Thymus (tissue), 11 donors: Measurements from ENCODE around the gene FERMT2. TPM values are rescaled to one million over a fixed set of nuclear protein-coding genes. Genes with fewer than 3 reads are reported as not detected.

ENCODE experiments used
- DNase-seq, 9 donors: peaks; one replicate each; pipeline ENCODE4 v3.0.0-alpha.2; 2013; ENCODE audit warnings: low spot score in 9 of 9, low read depth in 6 of 9, missing footprints in 1 of 9
- H3K27ac ChIP-seq, 2 donors: one replicate each; pipeline ENCODE4 v1.5.1; 2013; ENCODE audit warnings: control low read depth in 1 of 2, low read depth in 1 of 2, low read length in 1 of 2, mild to moderate bottlenecking in 1 of 2, moderate library complexity in 1 of 2
- H3K27me3 ChIP-seq, 2 donors: one replicate each; pipeline ENCODE4 v1.5.1; 2013; ENCODE audit warnings: low read length in 1 of 2; ENCODE audit not compliant: control insufficient read depth in 2 of 2, insufficient read depth in 1 of 2
- H3K36me3 ChIP-seq, 2 donors: one replicate each; pipeline ENCODE4 v1.5.1; 2013; ENCODE audit warnings: low read length in 1 of 2, mild to moderate bottlenecking in 1 of 2, moderate library complexity in 1 of 2; ENCODE audit not compliant: control insufficient read depth in 2 of 2, insufficient read depth in 2 of 2
- H3K4me1 ChIP-seq, 2 donors: one replicate each; pipeline ENCODE4 v1.5.1; 2013; ENCODE audit warnings: low read length in 2 of 2; ENCODE audit not compliant: control insufficient read depth in 2 of 2, insufficient read depth in 2 of 2
- H3K4me3 ChIP-seq, 2 donors: one replicate each; pipeline ENCODE4 v1.5.1; 2013; ENCODE audit warnings: low read length in 2 of 2, control low read depth in 1 of 2, mild to moderate bottlenecking in 1 of 2
- H3K9me3 ChIP-seq, 2 donors: one replicate each; pipeline ENCODE4 v1.5.1; 2013; ENCODE audit warnings: low read length in 1 of 2, mild to moderate bottlenecking in 1 of 2; ENCODE audit not compliant: control insufficient read depth in 2 of 2, insufficient read depth in 1 of 2
- WGBS: extraction: QIAGEN DNeasy Blood & Tissue Kit; methylation state at CpG from one replicate; pipeline ENCODE4 v1.1.7; 2013; 5-methylcytosine and 5-hydroxymethylcytosine counted together
- polyA plus RNA-seq: library from polyadenylated mRNA; stranded (reverse); fragments of 200-250 nt; gene quantifications from one replicate; pipeline ENCODE4 v1.2.3, GENCODE V29; 2013
- total RNA-seq: library from RNA; stranded (reverse); fragments of 120-200 nt; gene quantifications from one replicate; pipeline ENCODE4 v1.2.4, GENCODE V29; 2013
- donor health status: healthy.

Gene FERMT2
- total and polyA plus RNA-seq, 2 donors: 10.8 to 21.2 TPM

DNA sequence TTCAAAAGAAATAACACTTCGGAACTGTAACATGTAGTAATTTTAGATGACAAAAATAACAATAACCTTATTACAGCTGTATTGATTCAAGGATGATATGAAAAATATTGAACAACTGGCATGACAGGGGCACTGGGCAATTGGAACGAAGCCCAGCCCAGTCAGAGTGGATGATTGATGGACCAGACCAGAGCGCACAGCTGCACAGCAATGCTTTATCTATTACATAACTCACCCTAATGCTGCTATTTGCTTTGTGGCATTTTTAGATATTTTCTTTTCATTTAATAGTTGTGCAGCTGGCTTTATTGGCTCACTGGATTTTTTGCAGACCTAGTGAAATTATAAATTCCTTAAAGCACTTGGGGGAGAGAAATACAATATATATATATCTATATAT lies 26.9 kb upstream of the FERMT2 start:
- no peak overlapping the region for H3K4me3 ChIP-seq
- H3K36me3 ChIP-seq: no peaks in the 10 kb centered on the region
- no peak overlapping the region for H3K27ac ChIP-seq
- no peak for DNase-seq
- WGBS: 91% methylated on average over 3 of the region's 3 CpGs
- H3K9me3 ChIP-seq: no peaks in the 10 kb centered on the region
- H3K27me3 ChIP-seq: no peaks in the 10 kb centered on the region
- no peaks in the 10 kb centered on the region for H3K4me1 ChIP-seq

DNA sequence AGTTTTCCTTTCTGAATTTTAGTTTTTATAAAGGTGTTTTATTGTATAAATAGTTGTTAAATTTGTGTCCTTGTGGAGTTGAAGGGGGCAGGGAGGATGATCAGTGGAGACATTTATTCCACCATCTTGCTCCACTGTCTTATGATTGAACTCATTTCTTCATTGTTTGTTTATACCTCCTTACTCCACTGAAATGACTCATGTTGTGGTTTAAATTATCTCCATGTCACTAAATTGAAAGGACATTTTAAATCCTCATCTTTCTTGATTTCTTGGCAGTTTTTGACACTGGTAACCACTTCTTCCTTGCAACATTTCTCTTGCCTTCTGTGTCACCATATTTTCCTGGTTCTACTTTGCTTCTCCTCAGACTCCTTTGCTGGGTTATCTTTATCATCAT lies 23.6 kb upstream of the FERMT2 start:
- no peaks in the 10 kb centered on the region for H3K9me3 ChIP-seq
- H3K27me3 ChIP-seq: no peaks in the 10 kb centered on the region
- no peaks in the 10 kb centered on the region for H3K4me1 ChIP-seq
- H3K4me3 ChIP-seq: no peak overlapping the region
- no peak for DNase-seq
- H3K36me3 ChIP-seq: no peaks in the 10 kb centered on the region
- H3K27ac ChIP-seq: no peak overlapping the region

DNA sequence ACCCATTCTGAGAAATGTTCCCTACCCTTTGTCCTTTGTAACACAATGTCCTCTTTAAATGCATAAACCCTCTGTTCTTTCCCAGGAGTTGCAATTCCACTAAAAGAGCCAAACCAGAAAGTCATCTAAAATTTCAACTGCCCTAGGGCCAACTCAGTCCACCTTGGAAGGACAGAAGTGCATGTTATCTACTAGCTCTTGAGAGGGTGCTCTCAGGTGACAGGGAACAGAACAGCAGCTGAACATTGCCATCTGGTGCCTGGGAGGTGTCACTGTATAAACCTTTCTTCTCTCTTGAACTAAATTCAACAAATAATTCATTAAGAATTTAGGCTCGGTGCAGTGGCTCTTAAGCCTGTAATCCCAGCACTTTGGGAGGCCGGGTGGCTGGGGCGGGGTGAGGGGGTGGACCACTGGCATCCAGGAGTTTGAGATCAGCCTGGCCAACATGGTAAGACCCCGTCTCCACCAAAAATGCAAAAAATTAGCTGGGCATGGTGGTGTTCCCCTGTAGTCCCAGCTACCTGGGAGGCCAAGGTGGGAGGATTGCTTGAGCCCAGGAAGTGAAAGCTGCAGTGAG lies 10.3 kb upstream of the FERMT2 start:
- no peak overlapping the region for H3K27ac ChIP-seq
- peaks cover 0 to 2% of the 10 kb centered on the region in 2 donors for H3K4me1 ChIP-seq
- H3K9me3 ChIP-seq: no peaks in the 10 kb centered on the region
- WGBS: 88% methylated on average over 4 of the region's 4 CpGs
- H3K4me3 ChIP-seq: no peak overlapping the region
- H3K36me3 ChIP-seq: no peaks in the 10 kb centered on the region
- no peaks in the 10 kb centered on the region for H3K27me3 ChIP-seq
- peak in 7 of 9 donors; percentile 34 to 73 (median 48) for DNase-seq

DNA sequence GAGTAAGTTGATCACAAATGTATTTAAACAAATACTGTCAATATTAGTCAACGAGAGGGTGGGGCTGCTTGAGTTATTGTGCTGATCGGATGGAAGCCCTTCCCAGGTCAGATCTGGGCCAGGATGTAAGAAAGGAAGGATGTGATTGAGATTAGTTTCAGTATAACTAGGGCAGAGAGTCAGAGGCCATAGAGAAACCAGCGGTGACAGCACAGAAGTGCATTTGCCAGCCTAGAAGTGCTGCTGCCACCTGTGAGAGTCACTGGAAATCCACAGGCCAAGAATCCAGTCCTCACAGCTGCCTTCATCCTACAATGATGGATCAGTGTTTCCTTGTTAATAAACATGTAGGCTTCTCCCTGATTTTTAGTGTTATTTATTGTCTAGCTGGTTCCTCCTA lies 9.8 kb upstream of the FERMT2 start:
- no peaks in the 10 kb centered on the region for H3K27me3 ChIP-seq
- DNase-seq: peak in 1 of 9 donors; percentile 2
- WGBS: 93% methylated on average over 3 of the region's 3 CpGs
- no peaks in the 10 kb centered on the region for H3K36me3 ChIP-seq
- peaks cover 0 to 2% of the 10 kb centered on the region in 2 donors for H3K4me1 ChIP-seq
- H3K9me3 ChIP-seq: no peaks in the 10 kb centered on the region
- no peak overlapping the region for H3K27ac ChIP-seq
- no peak overlapping the region for H3K4me3 ChIP-seq

DNA sequence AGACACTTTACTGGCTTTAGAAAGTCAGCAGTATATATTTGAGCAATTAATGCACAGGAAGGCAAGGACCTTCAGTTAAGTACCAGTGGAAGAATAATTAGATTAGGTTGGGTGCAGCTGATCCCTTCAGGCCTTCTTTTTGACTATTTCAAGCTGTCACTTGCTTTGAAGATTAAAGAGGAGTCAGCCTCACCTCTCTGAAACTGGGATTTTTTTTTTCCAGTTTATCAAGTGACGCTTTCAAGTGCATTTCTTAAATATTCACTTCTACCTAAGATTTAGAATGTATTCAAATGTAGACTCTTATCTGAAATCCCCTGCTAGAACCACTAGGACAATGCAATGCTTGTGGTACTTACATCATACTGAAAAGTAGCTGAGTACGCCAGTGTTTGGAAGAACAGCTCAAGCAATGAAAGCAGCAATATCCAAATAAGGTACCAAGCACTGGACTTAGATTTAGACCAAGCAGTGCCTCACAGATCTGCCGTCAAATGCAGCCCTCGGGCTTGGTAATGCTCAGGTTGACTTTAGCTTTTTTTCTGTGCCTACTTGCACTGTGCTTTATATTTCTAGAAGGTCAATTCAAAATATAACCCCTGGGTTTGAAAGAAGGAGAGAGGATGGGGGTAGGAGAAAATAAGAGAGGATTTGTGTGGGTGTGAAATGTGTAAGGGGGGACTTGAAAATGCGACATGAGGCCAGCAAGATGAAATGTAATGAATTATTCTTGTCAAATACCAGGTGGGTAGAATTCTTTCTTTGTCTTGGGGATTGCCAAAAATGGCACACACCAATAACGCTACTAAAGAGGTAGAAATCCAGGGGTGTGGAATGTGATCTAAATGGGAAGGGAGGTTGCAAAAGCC lies 3.7 kb upstream of the FERMT2 start:
- Histone ChIP-seq H3K27ac (no peak overlapping the region), H3K4me3 (no peak overlapping the region), H3K9me3 (no peaks in the 10 kb centered on the region), H3K36me3 (no peaks in the 10 kb centered on the region), H3K27me3 (peaks cover 40 to 41% of the 10 kb centered on the region in 2 donors), H3K4me1 (peaks cover 5 to 12% of the 10 kb centered on the region in 2 donors)
- DNase-seq: no peak
- WGBS: 95% methylated on average over 6 of the region's 6 CpGs

DNA sequence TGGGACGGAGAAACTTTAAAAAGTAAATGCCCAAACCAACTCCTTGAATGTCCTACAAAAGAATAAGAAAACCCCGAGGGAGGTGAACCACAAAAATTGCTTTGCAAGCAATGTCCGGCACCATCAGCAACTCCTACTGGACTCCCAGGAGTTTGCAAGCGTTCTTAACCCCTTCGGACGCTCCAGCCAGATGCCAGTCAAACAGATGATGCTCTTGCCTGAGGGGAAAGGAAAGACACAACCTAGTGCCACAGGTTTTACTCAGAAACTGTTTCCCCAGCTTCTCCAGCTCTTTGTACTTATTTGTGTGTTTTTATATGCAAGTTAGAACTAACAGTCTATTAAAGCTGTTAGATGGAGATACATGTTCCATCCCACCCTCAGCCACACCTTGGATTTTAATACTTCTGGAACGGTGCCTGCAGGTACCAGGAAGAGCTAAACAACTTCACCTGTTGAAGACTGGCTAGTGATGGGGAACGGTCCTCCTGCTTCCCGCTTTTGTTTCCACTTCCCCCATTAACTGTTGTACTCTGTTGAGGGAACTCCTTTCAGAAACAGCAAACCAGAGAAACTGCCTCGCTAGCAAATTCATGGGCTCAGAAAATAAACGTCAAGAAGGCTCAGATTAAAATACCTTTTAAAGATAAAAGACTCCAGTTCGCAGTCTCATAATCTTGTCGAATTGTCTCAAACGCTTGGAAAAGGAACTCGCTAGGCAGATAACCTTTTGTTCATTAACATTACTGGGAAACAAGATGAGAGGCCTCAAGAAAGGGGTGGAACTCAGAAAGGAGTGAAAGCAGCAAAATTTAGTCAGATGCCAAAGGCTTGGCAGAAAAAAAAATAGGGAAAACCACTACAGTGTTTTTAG lies 1.1 kb upstream of the FERMT2 start:
- no peaks in the 10 kb centered on the region for H3K36me3 ChIP-seq
- peak overlapping the region; percentile 70 for H3K27ac ChIP-seq
- H3K27me3 ChIP-seq: peaks cover 51 to 65% of the 10 kb centered on the region in 2 donors
- H3K9me3 ChIP-seq: no peaks in the 10 kb centered on the region
- H3K4me1 ChIP-seq: peaks cover 5 to 12% of the 10 kb centered on the region in 2 donors
- DNase-seq: peak in 2 of 9 donors; percentile 9 to 26
- 9% methylated on average over 15 of the region's 15 CpGs for WGBS
- peak overlapping the region; percentile 47 to 69 for H3K4me3 ChIP-seq

DNA sequence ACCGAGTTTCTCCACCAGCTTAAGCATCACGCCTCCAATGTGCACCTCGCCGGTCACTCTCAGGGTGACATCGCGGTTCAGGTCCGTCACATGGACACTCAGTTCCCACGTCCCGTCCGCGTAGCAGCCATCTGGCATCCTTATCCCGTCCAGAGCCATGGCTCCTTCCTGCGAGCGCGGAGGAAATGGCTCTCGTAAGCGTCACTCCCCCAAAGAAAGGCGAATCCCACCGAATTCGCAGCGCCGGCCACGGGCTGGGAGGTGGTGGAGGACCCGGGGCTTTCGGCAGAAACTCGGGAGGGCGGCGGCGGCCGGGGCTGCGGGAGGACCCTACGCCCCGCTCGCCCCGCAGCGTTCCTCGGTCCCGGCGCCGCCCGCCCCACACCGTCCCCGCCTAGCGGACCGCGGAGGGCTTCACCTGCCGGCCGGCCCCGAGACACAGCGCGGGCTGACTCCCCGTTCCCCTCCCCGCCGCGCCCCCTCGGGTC lies 396 bp downstream of the FERMT2 start:
- H3K9me3 ChIP-seq: no peaks in the 10 kb centered on the region
- H3K27ac ChIP-seq: peak overlapping the region; percentile 78 to 80
- WGBS: under 1% methylated on average over 56 of the region's 56 CpGs
- H3K36me3 ChIP-seq: no peaks in the 10 kb centered on the region
- peaks cover 51 to 65% of the 10 kb centered on the region in 2 donors for H3K27me3 ChIP-seq
- H3K4me1 ChIP-seq: peaks cover 5 to 12% of the 10 kb centered on the region in 2 donors
- DNase-seq: peak in 2 of 9 donors; percentile 7 to 37
- H3K4me3 ChIP-seq: peak overlapping the region; percentile 47 to 69

DNA sequence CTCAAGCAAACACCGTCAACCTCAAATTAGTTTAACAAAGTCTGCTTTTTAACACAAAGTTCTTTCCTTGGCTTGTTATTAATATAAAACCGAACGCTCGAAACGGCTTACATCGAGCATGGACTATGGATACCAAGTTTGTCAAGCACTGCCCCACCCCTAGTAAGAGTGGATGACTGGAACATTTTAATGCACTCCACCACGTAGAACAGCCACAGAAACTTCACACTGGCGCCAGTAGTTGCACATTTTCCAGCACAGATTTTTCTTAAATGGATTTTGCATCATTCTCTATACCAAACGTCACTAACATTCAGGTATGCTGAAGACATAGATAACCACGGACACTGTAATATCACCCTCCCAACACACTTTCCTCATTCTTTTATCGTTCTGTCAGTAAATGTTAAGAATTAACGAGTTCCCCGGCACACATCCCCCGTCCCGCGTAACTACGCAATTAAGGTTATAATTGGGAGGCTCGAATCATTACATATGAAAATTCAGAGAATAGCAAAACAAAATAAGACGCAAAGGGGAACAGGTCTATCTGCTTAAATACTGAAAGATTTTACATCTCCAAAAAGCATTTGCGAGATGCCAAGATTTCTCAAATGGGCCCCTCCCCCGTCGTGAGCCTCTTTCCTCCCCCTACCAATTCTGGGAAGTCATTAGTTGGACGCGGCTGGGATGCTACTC lies 990 bp downstream of the FERMT2 start:
- H3K36me3 ChIP-seq: no peaks in the 10 kb centered on the region
- DNase-seq: peak in 2 of 9 donors; percentile 9 to 37
- peaks cover 51 to 65% of the 10 kb centered on the region in 2 donors for H3K27me3 ChIP-seq
- WGBS: 8% methylated on average over 24 of the region's 24 CpGs
- peak overlapping the region; percentile 47 to 69 for H3K4me3 ChIP-seq
- H3K27ac ChIP-seq: peak overlapping the region in 1 of 2 donors; percentile 78
- no peaks in the 10 kb centered on the region for H3K9me3 ChIP-seq
- peaks cover 5 to 12% of the 10 kb centered on the region in 2 donors for H3K4me1 ChIP-seq
